A673 (cell line): ENCODE results near the gene HSPA6.

Source experiments
- EZH2 ChIP-seq: fragments of 200-600 bp; sonication (generic); IDR thresholded peaks from 2 replicates; pipeline ENCODE4 v1.6.1; 2017; ENCODE audit warnings: borderline replicate concordance, low read depth, mild to moderate bottlenecking, mixed read lengths, antibody characterized with exemption, low read length; ENCODE audit not compliant: poor library complexity, severe bottlenecking
- TF ChIP-seq, protein P1 (sequence below): fragments of 300-800, 200-600 bp; sonication (generic); conservative IDR thresholded peaks from 2 replicates; pipeline ENCODE4 v1.5.1; 2017; ENCODE audit warnings: low read depth, mild to moderate bottlenecking, antibody characterized with exemption, low read length, moderate library complexity, mixed read lengths

DNA sequence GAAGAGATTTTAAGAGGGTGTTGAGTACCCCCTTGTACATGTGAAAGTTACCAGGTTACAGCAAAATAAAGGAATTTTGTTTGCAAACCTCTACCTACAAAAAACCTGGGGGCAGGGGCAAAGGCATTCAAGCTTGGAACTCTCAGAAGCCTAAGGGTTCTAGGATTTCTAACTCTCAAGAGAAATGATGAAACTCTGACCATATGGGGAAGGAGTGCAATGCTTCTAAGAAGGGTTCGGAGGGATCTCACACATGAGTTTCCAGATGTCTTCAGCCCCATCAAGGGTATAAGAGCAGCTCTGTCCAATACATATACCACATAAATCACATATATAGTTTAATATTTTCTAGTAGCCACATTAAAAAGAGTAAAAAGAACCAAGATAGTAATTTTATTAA, 26.4 kb upstream of the HSPA6 start:
- TF ChIP-seq EZH2 = no peak
- TF ChIP-seq, protein P1, sequence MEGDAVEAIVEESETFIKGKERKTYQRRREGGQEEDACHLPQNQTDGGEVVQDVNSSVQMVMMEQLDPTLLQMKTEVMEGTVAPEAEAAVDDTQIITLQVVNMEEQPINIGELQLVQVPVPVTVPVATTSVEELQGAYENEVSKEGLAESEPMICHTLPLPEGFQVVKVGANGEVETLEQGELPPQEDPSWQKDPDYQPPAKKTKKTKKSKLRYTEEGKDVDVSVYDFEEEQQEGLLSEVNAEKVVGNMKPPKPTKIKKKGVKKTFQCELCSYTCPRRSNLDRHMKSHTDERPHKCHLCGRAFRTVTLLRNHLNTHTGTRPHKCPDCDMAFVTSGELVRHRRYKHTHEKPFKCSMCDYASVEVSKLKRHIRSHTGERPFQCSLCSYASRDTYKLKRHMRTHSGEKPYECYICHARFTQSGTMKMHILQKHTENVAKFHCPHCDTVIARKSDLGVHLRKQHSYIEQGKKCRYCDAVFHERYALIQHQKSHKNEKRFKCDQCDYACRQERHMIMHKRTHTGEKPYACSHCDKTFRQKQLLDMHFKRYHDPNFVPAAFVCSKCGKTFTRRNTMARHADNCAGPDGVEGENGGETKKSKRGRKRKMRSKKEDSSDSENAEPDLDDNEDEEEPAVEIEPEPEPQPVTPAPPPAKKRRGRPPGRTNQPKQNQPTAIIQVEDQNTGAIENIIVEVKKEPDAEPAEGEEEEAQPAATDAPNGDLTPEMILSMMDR = no peak
